ENCODE measurements around the gene RHOF. TPM values are rescaled to one million over a fixed set of nuclear protein-coding genes. Genes with fewer than 3 reads are reported as not detected.

Gene RHOF
- total and polyA plus RNA-seq, 2 donors (not counting 1 experiment from before 2014, with no cell fraction given) = 90.3 to 129 TPM

GRCh38 chr12:121776190-121777098, 17.0 kb downstream of the RHOF start:
- H3K4me3 Mint-ChIP-seq = no peak overlapping the region
- ChIA-PET POLR2A (interaction anchor here (0.6 to 3.4 kb wide), 5 partner anchors 11 to 780 kb away, joined by 3 to 37 read pairs (median 3); partner anchors contain the start of gene RHOF), CTCF (interaction anchor here (0.7 to 33.5 kb wide), 7 partner anchors 26 to 117 kb away, joined by 3 to 1947 read pairs (median 4); partner anchors contain the start of genes PSMD9, RHOF, SETD1B and TMEM120B)

More at GRCh38 chr12:121776190-121777098, 17.0 kb downstream of the RHOF start:
- Mint-ChIP-seq H3K27me3 (no peaks in the 10 kb centered on the region), H3K27ac (peak overlapping the region; percentile 77), H3K4me1 (peaks cover 24% of the 10 kb centered on the region), H3K9me3 (ENCODE audit: insufficient read depth) (no peaks in the 10 kb centered on the region)
- Histone ChIP-seq H4K20me1 (ENCODE audit: control insufficient read depth, insufficient read depth, low read length, poor library complexity, severe bottlenecking) (peaks cover 13% of the 10 kb centered on the region), H3K79me2 (ENCODE audit: control insufficient read depth, insufficient read depth, low read length) (peaks cover 64% of the 10 kb centered on the region), H3K4me3 (ENCODE audit: control extremely low read depth in 1 of 5, extremely low read depth in 1 of 5, insufficient read depth in 1 of 5, low read depth in 2 of 5, low read length in 4 of 5) (no peak overlapping the region), H3K27ac (ENCODE audit: low read length in 2 of 2) (no peak overlapping the region), H2AFZ (ENCODE audit: insufficient read depth, low read depth, low read length, poor library complexity, severe bottlenecking) (no peak overlapping the region), H3K27me3 (replicated peaks in 1 of 4; ENCODE audit: control extremely low read depth in 1 of 4, control insufficient read depth in 3 of 4, insufficient read depth in 4 of 4, low read length in 3 of 4) (no peaks in the 10 kb centered on the region), H3K9me3 (ENCODE audit: control extremely low read depth in 1 of 3, control insufficient read depth in 2 of 3, insufficient read depth in 1 of 3, low read length in 2 of 3) (no peaks in the 10 kb centered on the region), H3K9ac (ENCODE audit: low read length) (no peak overlapping the region), H3K4me1 (ENCODE audit: control insufficient read depth in 2 of 2, insufficient read depth in 2 of 2, low read length in 2 of 2) (peaks cover 22 to 37% of the 10 kb centered on the region in 2 donors), H3K4me2 (replicated peaks; ENCODE audit: low read depth, low read length, poor library complexity, severe bottlenecking) (peak overlapping the region; percentile 66), H3K36me3 (replicated peaks in 1 of 2; ENCODE audit: control extremely low read depth in 1 of 2, control insufficient read depth in 1 of 2, extremely low read depth in 1 of 2, insufficient read depth in 2 of 2, low read length in 1 of 2) (peaks cover 0 to 38% of the 10 kb centered on the region in 2 experiments)
- peak; percentile 90 for DNase-seq
- peak; percentile 55 for ATAC-seq (ENCODE audit: low read depth)
- intact Hi-C loops (cut with micrococcal nuclease) = loop anchor here (1.0 to 5.0 kb wide), 2 partner anchors 18 to 36 kb away; no protein-coding TSS in a partner anchor
- WGBS (ENCODE audit: insufficient coverage) = 14% methylated on average over 15 of the region's 24 CpGs
- TF ChIP-seq CTCF (IDR thresholded peaks at IDR 0.05) = peak; percentile 88
- no peak for TF ChIP-seq EZH2 (IDR thresholded peaks at IDR 0.05; ENCODE audit: borderline replicate concordance, insufficient read depth, low read depth, low read length, poor library complexity, severe bottlenecking)
